H9 (cell line): ENCODE data around the gene CCDC34. TPM values are rescaled to one million over a fixed set of nuclear protein-coding genes. Genes with fewer than 3 reads are reported as not detected.

Experiments
- DNase-seq: peaks from one replicate; pipeline ENCODE4 v3.0.0-alpha.2; 2017
- H2AFZ ChIP-seq: one replicate; pipeline ENCODE4 v1.6.1; 2013; ENCODE audit warnings: mild to moderate bottlenecking, low read length, control low read depth, moderate library complexity
- H2AK5ac ChIP-seq: 2 replicates; pipeline ENCODE4 v1.6.1; 2013; ENCODE audit warnings: low read length, control low read depth, mixed read lengths; ENCODE audit not compliant: insufficient read length
- H2BK120ac ChIP-seq: one replicate; pipeline ENCODE4 v1.6.1; 2013; ENCODE audit warnings: low read depth, mild to moderate bottlenecking, low read length, control low read depth, inconsistent platforms; ENCODE audit not compliant: poor library complexity, severe bottlenecking
- H2BK12ac ChIP-seq: 2 replicates; pipeline ENCODE4 v1.6.1; 2013; ENCODE audit warnings: low read length, control low read depth, mixed read lengths, low read depth; ENCODE audit not compliant: insufficient read length
- H2BK15ac ChIP-seq: 2 replicates; pipeline ENCODE4 v1.6.1; 2013; ENCODE audit warnings: low read depth, low read length, control low read depth
- H2BK20ac ChIP-seq: one replicate; pipeline ENCODE4 v1.6.1; 2013; ENCODE audit warnings: low read depth, mild to moderate bottlenecking, low read length, control low read depth, inconsistent platforms; ENCODE audit not compliant: poor library complexity, severe bottlenecking
- H2BK5ac ChIP-seq: 2 replicates; pipeline ENCODE4 v1.6.1; 2013; ENCODE audit warnings: low read length, control low read depth, mixed read lengths; ENCODE audit not compliant: insufficient read length
- H3K14ac ChIP-seq: 2 replicates; pipeline ENCODE4 v1.6.1; 2013; ENCODE audit warnings: low read length, control low read depth; ENCODE audit not compliant: insufficient read depth
- H3K18ac ChIP-seq: 2 replicates; pipeline ENCODE4 v1.6.1; 2013; ENCODE audit warnings: low read depth, mild to moderate bottlenecking, mixed read lengths, low read length, control low read depth; ENCODE audit not compliant: insufficient read length
- H3K23ac ChIP-seq: 2 replicates; pipeline ENCODE4 v1.6.1; 2013; ENCODE audit warnings: low read length, control low read depth, mixed read lengths, low read depth; ENCODE audit not compliant: insufficient read length
- H3K23me2 ChIP-seq: 2 replicates; pipeline ENCODE4 v1.6.1; 2013; ENCODE audit warnings: low read depth, mild to moderate bottlenecking, mixed read lengths, low read length, control low read depth; ENCODE audit not compliant: insufficient read length, poor library complexity, severe bottlenecking
- H3K27ac ChIP-seq: 2 replicates; pipeline ENCODE4 v1.5.1; 2013; ENCODE audit warnings: low read length, control low read depth, mixed read lengths, low read depth; ENCODE audit not compliant: insufficient read length
- H3K27me3 ChIP-seq: 2 replicates; pipeline ENCODE4 v1.6.1; 2013; ENCODE audit warnings: low read length, control low read depth, inconsistent platforms; ENCODE audit not compliant: insufficient read depth
- H3K4ac ChIP-seq: 2 replicates; pipeline ENCODE4 v1.6.1; 2013; ENCODE audit warnings: low read depth, mild to moderate bottlenecking, control low read depth, inconsistent platforms, low read length, moderate library complexity
- H3K4me1 ChIP-seq: 2 replicates; pipeline ENCODE4 v1.6.1; 2013; ENCODE audit warnings: low read length, control low read depth, inconsistent platforms; ENCODE audit not compliant: insufficient read depth
- H3K4me2 ChIP-seq: 2 replicates; pipeline ENCODE4 v1.6.1; 2013; ENCODE audit warnings: low read length, control low read depth, mixed read lengths; ENCODE audit not compliant: insufficient read length, insufficient read depth
- H3K56ac ChIP-seq: 2 replicates; pipeline ENCODE4 v1.6.1; 2013; ENCODE audit warnings: low read depth, mild to moderate bottlenecking, mixed read lengths, low read length, control low read depth; ENCODE audit not compliant: insufficient read length
- H3K79me1 ChIP-seq: 2 replicates; pipeline ENCODE4 v1.6.1; 2013; ENCODE audit warnings: low read depth, mild to moderate bottlenecking, moderate library complexity, low read length, control low read depth, inconsistent platforms; ENCODE audit not compliant: insufficient read depth, poor library complexity, severe bottlenecking
- H3K79me2 ChIP-seq: 2 replicates; pipeline ENCODE4 v1.6.1; 2013; ENCODE audit warnings: low read length, control low read depth, inconsistent platforms; ENCODE audit not compliant: insufficient read depth
- H3K9ac ChIP-seq: 2 replicates; pipeline ENCODE4 v1.6.1; 2013; ENCODE audit warnings: low read length, control low read depth, mixed read lengths; ENCODE audit not compliant: insufficient read length; ENCODE audit errors: extremely low read depth
- H3K9me3 ChIP-seq: one replicate; pipeline ENCODE4 v1.6.1; 2013; ENCODE audit warnings: low read depth, low read length, inconsistent platforms; ENCODE audit not compliant: control insufficient read depth
- H3T11ph ChIP-seq: one replicate; pipeline ENCODE4 v1.6.1; 2013; ENCODE audit warnings: mild to moderate bottlenecking, low read length, control low read depth, inconsistent platforms
- H4K20me1 ChIP-seq: one replicate; pipeline ENCODE4 v1.6.1; 2013; ENCODE audit not compliant: control insufficient read depth, insufficient read length, insufficient read depth
- H4K5ac ChIP-seq: 2 replicates; pipeline ENCODE4 v1.6.1; 2013; ENCODE audit warnings: low read depth, mild to moderate bottlenecking, mixed read lengths, low read length, control low read depth; ENCODE audit not compliant: insufficient read length
- H4K8ac ChIP-seq: replicated peaks from 2 replicates; pipeline ENCODE4 v1.6.1; 2013; ENCODE audit warnings: low read length, control low read depth, mixed read lengths, low read depth; ENCODE audit not compliant: insufficient read length
- H4K91ac ChIP-seq: 2 replicates; pipeline ENCODE4 v1.6.1; 2013; ENCODE audit warnings: low read depth, mild to moderate bottlenecking, moderate library complexity, mixed read lengths, low read length, control low read depth; ENCODE audit not compliant: insufficient read length
- H3K27ac Mint-ChIP-seq, 3 experiments: 2 replicates in 2 of 3; 3 replicates in 1 of 3; pipeline ENCODE4 v1.8.0; 2020 to 2021; ENCODE audit warnings: mixed read lengths in 3 of 3, mild to moderate bottlenecking in 1 of 3, moderate library complexity in 1 of 3
- H3K27me3 Mint-ChIP-seq: 2 replicates; pipeline ENCODE4 v1.8.0; 2021; ENCODE audit warnings: low read depth, mild to moderate bottlenecking, moderate library complexity, mixed read lengths
- H3K36me3 Mint-ChIP-seq, 3 experiments: 2 replicates in 2 of 3; 3 replicates in 1 of 3; pipeline ENCODE4 v1.8.0; 2020 to 2021; ENCODE audit warnings: low read depth in 3 of 3, mixed read lengths in 3 of 3; ENCODE audit not compliant: insufficient read depth in 1 of 3
- H3K4me1 Mint-ChIP-seq, 2 experiments: 2 replicates each; pipeline ENCODE4 v1.8.0; 2020; ENCODE audit warnings: mixed read lengths in 2 of 2
- H3K4me3 Mint-ChIP-seq, 2 experiments: 2 replicates in 1 of 2; 3 replicates in 1 of 2; pipeline ENCODE4 v1.8.0; 2020 to 2021; ENCODE audit warnings: mild to moderate bottlenecking in 2 of 2, mixed read lengths in 2 of 2, moderate library complexity in 1 of 2
- H3K9me3 Mint-ChIP-seq, 2 experiments: 2 replicates in 1 of 2; 3 replicates in 1 of 2; pipeline ENCODE4 v1.8.0; 2020; ENCODE audit warnings: mild to moderate bottlenecking in 2 of 2, mixed read lengths in 2 of 2, moderate library complexity in 1 of 2
- whole genome bisulfite sequencing: extraction: QIAGEN DNeasy Blood & Tissue Kit; methylation state at CpG from one replicate; pipeline ENCODE4 v1.1.7; 2013; ENCODE audit warnings: missing lambda C conversion rate, low lambda C conversion rate, mixed read lengths; ENCODE audit not compliant: insufficient read length; ENCODE audit errors: extremely low coverage; 5-methylcytosine and 5-hydroxymethylcytosine counted together
- total RNA-seq: library from RNA; stranded (reverse); gene quantifications from 2 replicates; pipeline ENCODE4 v1.2.1, GENCODE V29; 2021
- TF ChIP-seq, protein P1 (sequence below): fragments of 200-600 bp; sonication (generic); conservative IDR thresholded peaks from 3 replicates; pipeline ENCODE4 v1.8.0; 2021; ENCODE audit warnings: antibody characterized with exemption, mild to moderate bottlenecking

CCDC34 gene
- total RNA-seq, 1 experiment from 2014 or later, result 25.2 TPM

- Histone ChIP-seq H3K4me2 (no peak overlapping the region), H2BK20ac (no peak overlapping the region), H4K5ac (no peak overlapping the region), H3K27ac (no peak overlapping the region), H4K20me1 (no peaks in the 10 kb centered on the region), H2BK12ac (no peak overlapping the region), H4K8ac (no peak overlapping the region), H3K18ac (no peak overlapping the region), H3K4me1 (0 out of 2 replicates have a peak, but pooled peaks cover 2% of the 10 kb centered on the region), H3K27me3 (no peaks in the 10 kb centered on the region), H3K14ac (no peak overlapping the region), H3K9me3 (no peaks in the 10 kb centered on the region), H3K79me1 (no peaks in the 10 kb centered on the region), H2BK5ac (no peak overlapping the region), H3K23me2 (no peaks in the 10 kb centered on the region), H4K91ac (no peak overlapping the region), H2BK120ac (no peak overlapping the region), H3K23ac (no peak overlapping the region), H3K79me2 (no peaks in the 10 kb centered on the region; the same call in 1 of the 2 replicates), H2AK5ac (no peak overlapping the region), H3T11ph (no peak overlapping the region), H3K56ac (no peak overlapping the region), H2AFZ (no peak overlapping the region), H3K9ac (no peak overlapping the region), H3K4ac (no peak overlapping the region), H2BK15ac (no peak overlapping the region)
- peak overlapping the region in 1 of 3 experiments; percentile 52; a peak in 1 of 7 replicates for H3K27ac Mint-ChIP-seq
- no peaks in the 10 kb centered on the region for H3K9me3 Mint-ChIP-seq
- peaks cover 2 to 34% (median 25%) of the 10 kb centered on the region in 3 experiments; a peak in 5 of 7 replicates for H3K36me3 Mint-ChIP-seq
- WGBS, result no CpG with 5 or more reads among the region's 2 CpGs
- DNase-seq, result no peak
- H3K4me1 Mint-ChIP-seq, result peaks cover 7 to 22% of the 10 kb centered on the region in 2 experiments
- no peaks in the 10 kb centered on the region for H3K27me3 Mint-ChIP-seq
- H3K4me3 Mint-ChIP-seq, result no peak overlapping the region
- TF ChIP-seq, protein P1, sequence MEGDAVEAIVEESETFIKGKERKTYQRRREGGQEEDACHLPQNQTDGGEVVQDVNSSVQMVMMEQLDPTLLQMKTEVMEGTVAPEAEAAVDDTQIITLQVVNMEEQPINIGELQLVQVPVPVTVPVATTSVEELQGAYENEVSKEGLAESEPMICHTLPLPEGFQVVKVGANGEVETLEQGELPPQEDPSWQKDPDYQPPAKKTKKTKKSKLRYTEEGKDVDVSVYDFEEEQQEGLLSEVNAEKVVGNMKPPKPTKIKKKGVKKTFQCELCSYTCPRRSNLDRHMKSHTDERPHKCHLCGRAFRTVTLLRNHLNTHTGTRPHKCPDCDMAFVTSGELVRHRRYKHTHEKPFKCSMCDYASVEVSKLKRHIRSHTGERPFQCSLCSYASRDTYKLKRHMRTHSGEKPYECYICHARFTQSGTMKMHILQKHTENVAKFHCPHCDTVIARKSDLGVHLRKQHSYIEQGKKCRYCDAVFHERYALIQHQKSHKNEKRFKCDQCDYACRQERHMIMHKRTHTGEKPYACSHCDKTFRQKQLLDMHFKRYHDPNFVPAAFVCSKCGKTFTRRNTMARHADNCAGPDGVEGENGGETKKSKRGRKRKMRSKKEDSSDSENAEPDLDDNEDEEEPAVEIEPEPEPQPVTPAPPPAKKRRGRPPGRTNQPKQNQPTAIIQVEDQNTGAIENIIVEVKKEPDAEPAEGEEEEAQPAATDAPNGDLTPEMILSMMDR, result no peak
These were observed 39.4 kb upstream of the CCDC34 start for GRCh38 chr11:27402450-27402849.
